ENCODE measurements around the gene LEMD2. TPM values are rescaled to one million over a fixed set of nuclear protein-coding genes. Genes with fewer than 3 reads are reported as not detected.

LEMD2 gene
- polyA plus RNA-seq, 2 donors = 39.8 to 43.2 TPM

DNA sequence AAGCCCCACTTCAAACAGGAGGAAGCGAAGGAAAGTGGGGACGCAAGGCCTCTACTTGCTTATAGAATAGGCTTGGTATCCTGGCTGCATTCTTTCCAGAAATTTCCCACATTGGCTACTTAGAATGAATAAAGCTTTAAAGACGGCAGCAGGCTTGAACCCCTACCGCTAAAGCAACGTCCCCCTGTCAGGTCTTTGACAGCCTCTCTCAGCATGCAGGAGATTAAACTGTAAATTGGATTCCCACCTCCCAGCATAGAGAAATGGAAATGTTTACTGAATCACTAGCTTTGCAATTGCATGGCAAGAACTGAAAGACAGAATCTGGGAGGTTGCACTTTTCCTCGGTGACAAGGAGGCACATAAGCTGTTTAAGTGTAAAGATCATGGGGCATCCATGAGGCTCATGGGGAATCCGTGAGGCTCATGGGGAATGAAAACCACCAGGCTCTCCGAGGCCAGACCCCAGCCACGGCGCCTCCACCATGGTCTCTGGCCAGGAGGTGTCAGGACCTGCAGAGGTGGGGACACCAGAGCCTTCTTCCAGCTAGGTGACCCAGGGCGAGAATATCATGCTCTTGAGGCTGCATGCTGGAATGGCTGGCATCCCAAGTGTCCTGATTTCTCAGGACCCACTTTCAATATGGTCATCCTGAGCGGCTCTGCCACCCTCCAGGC lies 10.3 kb downstream of the LEMD2 start:
- Histone ChIP-seq H3K4me3 (ENCODE audit: low read depth in 1 of 2, low read length in 2 of 2) (no peak overlapping the region), H3K36me3 (ENCODE audit: control insufficient read depth in 2 of 2, insufficient read depth in 2 of 2, low read length in 1 of 2) (peaks cover 41 to 82% of the 10 kb centered on the region in 2 donors), H3K9me3 (ENCODE audit: control insufficient read depth in 2 of 2, insufficient read depth in 1 of 2, low read depth in 1 of 2, low read length in 1 of 2) (no peaks in the 10 kb centered on the region), H3K27me3 (ENCODE audit: control insufficient read depth in 1 of 2, insufficient read depth in 2 of 2, low read length in 2 of 2) (no peaks in the 10 kb centered on the region), H3K4me1 (ENCODE audit: control insufficient read depth in 2 of 2, insufficient read depth in 2 of 2, low read length in 1 of 2) (peaks cover 0 to 2% of the 10 kb centered on the region in 2 donors), H3K27ac (ENCODE audit: low read depth in 2 of 2, low read length in 1 of 2) (no peak overlapping the region)
- WGBS, 2 donors = 87 to 90% methylated on average over 12 of the region's 12 CpGs

- H3K27ac ChIP-seq (ENCODE audit: low read depth in 2 of 2, low read length in 1 of 2) = no peak overlapping the region
- WGBS, 2 donors = 89% methylated on average over 25 of the region's 25 CpGs
- no peaks in the 10 kb centered on the region for H3K27me3 ChIP-seq (ENCODE audit: control insufficient read depth in 1 of 2, insufficient read depth in 2 of 2, low read length in 2 of 2)
- no peaks in the 10 kb centered on the region for H3K9me3 ChIP-seq (ENCODE audit: control insufficient read depth in 2 of 2, insufficient read depth in 1 of 2, low read depth in 1 of 2, low read length in 1 of 2)
- peaks cover 38 to 79% of the 10 kb centered on the region in 2 donors for H3K36me3 ChIP-seq (ENCODE audit: control insufficient read depth in 2 of 2, insufficient read depth in 2 of 2, low read length in 1 of 2)
- H3K4me1 ChIP-seq (ENCODE audit: control insufficient read depth in 2 of 2, insufficient read depth in 2 of 2, low read length in 1 of 2) = peaks cover 0 to 2% of the 10 kb centered on the region in 2 donors
- H3K4me3 ChIP-seq (ENCODE audit: low read depth in 1 of 2, low read length in 2 of 2) = no peak overlapping the region
These were observed 11.2 kb downstream of the LEMD2 start for GRCh38 chr6:33777398-33778388.

DNA sequence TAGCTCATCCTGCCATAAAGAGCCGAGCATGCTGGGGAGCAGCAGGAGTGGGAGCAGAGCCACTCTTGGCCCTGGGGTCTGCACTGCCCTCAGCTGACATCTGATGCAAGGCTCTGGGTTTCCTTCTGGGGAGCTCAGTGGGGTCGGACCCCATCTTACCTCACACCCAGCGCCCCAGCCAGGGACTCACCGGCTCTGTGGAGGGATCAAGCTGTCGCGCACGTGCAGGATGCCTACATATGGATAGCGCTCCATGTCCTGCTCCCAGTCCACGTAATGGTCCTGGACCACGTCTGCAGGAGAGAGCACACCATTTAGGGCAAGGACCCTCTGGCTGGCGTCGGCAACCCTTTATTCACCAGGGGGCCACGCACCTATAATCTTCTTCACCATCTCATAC lies 12.2 kb downstream of the LEMD2 start:
- no peaks in the 10 kb centered on the region for H3K9me3 ChIP-seq (ENCODE audit: control insufficient read depth in 2 of 2, insufficient read depth in 1 of 2, low read depth in 1 of 2, low read length in 1 of 2)
- H3K4me3 ChIP-seq (ENCODE audit: low read depth in 1 of 2, low read length in 2 of 2) = no peak overlapping the region
- no peak overlapping the region for H3K27ac ChIP-seq (ENCODE audit: low read depth in 2 of 2, low read length in 1 of 2)
- no peaks in the 10 kb centered on the region for H3K27me3 ChIP-seq (ENCODE audit: control insufficient read depth in 1 of 2, insufficient read depth in 2 of 2, low read length in 2 of 2)
- whole genome bisulfite sequencing, 2 donors = 90 to 94% methylated on average over 13 of the region's 13 CpGs
- H3K4me1 ChIP-seq (ENCODE audit: control insufficient read depth in 2 of 2, insufficient read depth in 2 of 2, low read length in 1 of 2) = peaks cover 0 to 11% of the 10 kb centered on the region in 2 donors
- peaks cover 38 to 74% of the 10 kb centered on the region in 2 donors for H3K36me3 ChIP-seq (ENCODE audit: control insufficient read depth in 2 of 2, insufficient read depth in 2 of 2, low read length in 1 of 2)

DNA sequence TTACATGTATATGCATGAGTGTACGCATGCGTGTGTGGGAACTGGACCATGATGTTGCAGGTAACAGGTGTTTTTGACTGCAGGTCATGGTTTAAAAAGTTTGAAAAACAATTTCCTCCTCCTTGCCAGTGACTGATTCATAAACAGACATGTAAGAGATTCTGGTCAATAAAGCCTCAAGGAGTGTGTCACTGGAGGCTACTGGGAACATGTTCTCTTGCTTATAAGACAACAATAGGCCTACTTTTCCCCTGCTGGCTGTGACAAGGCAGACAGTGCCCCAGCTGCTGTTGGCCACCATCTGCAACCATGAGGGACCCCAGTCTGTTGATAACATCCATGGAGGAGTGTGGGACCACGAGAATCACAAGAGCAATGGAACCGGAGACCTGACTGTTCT lies 12.7 kb downstream of the LEMD2 start:
- H3K27ac ChIP-seq (ENCODE audit: low read depth in 2 of 2, low read length in 1 of 2) = no peak overlapping the region
- peaks cover 0 to 9% of the 10 kb centered on the region in 2 donors for H3K4me1 ChIP-seq (ENCODE audit: control insufficient read depth in 2 of 2, insufficient read depth in 2 of 2, low read length in 1 of 2)
- no peaks in the 10 kb centered on the region for H3K9me3 ChIP-seq (ENCODE audit: control insufficient read depth in 2 of 2, insufficient read depth in 1 of 2, low read depth in 1 of 2, low read length in 1 of 2)
- peaks cover 38 to 69% of the 10 kb centered on the region in 2 donors for H3K36me3 ChIP-seq (ENCODE audit: control insufficient read depth in 2 of 2, insufficient read depth in 2 of 2, low read length in 1 of 2)
- no peaks in the 10 kb centered on the region for H3K27me3 ChIP-seq (ENCODE audit: control insufficient read depth in 1 of 2, insufficient read depth in 2 of 2, low read length in 2 of 2)
- WGBS, 2 donors = 92 to 94% methylated on average over 4 of the region's 4 CpGs
- no peak overlapping the region for H3K4me3 ChIP-seq (ENCODE audit: low read depth in 1 of 2, low read length in 2 of 2)

- Histone ChIP-seq H3K9me3 (ENCODE audit: control insufficient read depth in 2 of 2, insufficient read depth in 1 of 2, low read depth in 1 of 2, low read length in 1 of 2) (no peaks in the 10 kb centered on the region), H3K36me3 (ENCODE audit: control insufficient read depth in 2 of 2, insufficient read depth in 2 of 2, low read length in 1 of 2) (peaks cover 38 to 59% of the 10 kb centered on the region in 2 donors), H3K27ac (ENCODE audit: low read depth in 2 of 2, low read length in 1 of 2) (no peak overlapping the region), H3K4me1 (ENCODE audit: control insufficient read depth in 2 of 2, insufficient read depth in 2 of 2, low read length in 1 of 2) (peaks cover 0 to 15% of the 10 kb centered on the region in 2 donors), H3K27me3 (ENCODE audit: control insufficient read depth in 1 of 2, insufficient read depth in 2 of 2, low read length in 2 of 2) (no peaks in the 10 kb centered on the region), H3K4me3 (ENCODE audit: low read depth in 1 of 2, low read length in 2 of 2) (no peak overlapping the region)
- 92 to 98% methylated on average over 3 of the region's 3 CpGs for WGBS, 2 donors
These were observed 14.2 kb downstream of the LEMD2 start for GRCh38 chr6:33774774-33775173.

DNA sequence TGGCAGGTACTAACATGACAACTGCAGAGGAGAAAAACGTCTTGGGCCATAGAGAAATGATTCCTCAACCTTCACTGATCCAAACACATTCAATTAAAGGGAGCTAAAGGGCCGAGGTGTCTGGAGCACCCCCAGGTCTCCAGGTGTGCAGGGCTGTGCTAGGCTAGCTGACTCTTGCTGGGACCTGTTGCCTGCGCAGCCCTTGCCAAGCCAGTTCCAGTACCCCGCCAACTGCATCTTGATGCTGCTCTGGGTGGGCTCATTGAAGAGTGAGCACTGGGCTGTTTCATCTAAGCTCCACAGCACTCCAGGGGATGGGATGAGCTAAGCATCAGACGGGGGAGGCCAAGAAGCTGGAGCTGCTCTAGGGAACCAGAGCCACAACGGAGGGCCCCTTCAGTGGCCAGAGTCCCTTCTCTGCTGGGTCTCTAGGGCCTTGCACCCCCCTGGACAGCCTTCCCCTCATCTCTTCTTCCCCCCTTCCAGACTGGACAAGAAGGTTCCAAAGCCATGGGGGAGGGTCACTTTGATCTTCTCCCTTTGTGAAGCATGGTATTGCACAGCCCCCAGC lies 15.9 kb downstream of the LEMD2 start:
- no peaks in the 10 kb centered on the region for H3K9me3 ChIP-seq (ENCODE audit: control insufficient read depth in 2 of 2, insufficient read depth in 1 of 2, low read depth in 1 of 2, low read length in 1 of 2)
- H3K4me3 ChIP-seq (ENCODE audit: low read depth in 1 of 2, low read length in 2 of 2) = no peak overlapping the region
- H3K27me3 ChIP-seq (ENCODE audit: control insufficient read depth in 1 of 2, insufficient read depth in 2 of 2, low read length in 2 of 2) = no peaks in the 10 kb centered on the region
- H3K4me1 ChIP-seq (ENCODE audit: control insufficient read depth in 2 of 2, insufficient read depth in 2 of 2, low read length in 1 of 2) = peaks cover 0 to 15% of the 10 kb centered on the region in 2 donors
- no peak overlapping the region for H3K27ac ChIP-seq (ENCODE audit: low read depth in 2 of 2, low read length in 1 of 2)
- WGBS, 2 donors = 49 to 65% methylated on average over 6 of the region's 6 CpGs
- H3K36me3 ChIP-seq (ENCODE audit: control insufficient read depth in 2 of 2, insufficient read depth in 2 of 2, low read length in 1 of 2) = peaks cover 23 to 43% of the 10 kb centered on the region in 2 donors

GRCh38 chr6:33772082-33772830 lies 16.7 kb downstream of the LEMD2 start:
- Histone ChIP-seq H3K9me3 (ENCODE audit: control insufficient read depth in 2 of 2, insufficient read depth in 1 of 2, low read depth in 1 of 2, low read length in 1 of 2) (peaks cover 0 to 3% of the 10 kb centered on the region in 2 donors), H3K27ac (ENCODE audit: low read depth in 2 of 2, low read length in 1 of 2) (peak overlapping the region in 1 of 2 donors; percentile 69), H3K27me3 (ENCODE audit: control insufficient read depth in 1 of 2, insufficient read depth in 2 of 2, low read length in 2 of 2) (no peaks in the 10 kb centered on the region), H3K4me1 (ENCODE audit: control insufficient read depth in 2 of 2, insufficient read depth in 2 of 2, low read length in 1 of 2) (peaks cover 0 to 15% of the 10 kb centered on the region in 2 donors), H3K36me3 (ENCODE audit: control insufficient read depth in 2 of 2, insufficient read depth in 2 of 2, low read length in 1 of 2) (peaks cover 17 to 35% of the 10 kb centered on the region in 2 donors), H3K4me3 (ENCODE audit: low read depth in 1 of 2, low read length in 2 of 2) (no peak overlapping the region)
- 52 to 69% methylated on average over 24 of the region's 24 CpGs for WGBS, 2 donors

DNA sequence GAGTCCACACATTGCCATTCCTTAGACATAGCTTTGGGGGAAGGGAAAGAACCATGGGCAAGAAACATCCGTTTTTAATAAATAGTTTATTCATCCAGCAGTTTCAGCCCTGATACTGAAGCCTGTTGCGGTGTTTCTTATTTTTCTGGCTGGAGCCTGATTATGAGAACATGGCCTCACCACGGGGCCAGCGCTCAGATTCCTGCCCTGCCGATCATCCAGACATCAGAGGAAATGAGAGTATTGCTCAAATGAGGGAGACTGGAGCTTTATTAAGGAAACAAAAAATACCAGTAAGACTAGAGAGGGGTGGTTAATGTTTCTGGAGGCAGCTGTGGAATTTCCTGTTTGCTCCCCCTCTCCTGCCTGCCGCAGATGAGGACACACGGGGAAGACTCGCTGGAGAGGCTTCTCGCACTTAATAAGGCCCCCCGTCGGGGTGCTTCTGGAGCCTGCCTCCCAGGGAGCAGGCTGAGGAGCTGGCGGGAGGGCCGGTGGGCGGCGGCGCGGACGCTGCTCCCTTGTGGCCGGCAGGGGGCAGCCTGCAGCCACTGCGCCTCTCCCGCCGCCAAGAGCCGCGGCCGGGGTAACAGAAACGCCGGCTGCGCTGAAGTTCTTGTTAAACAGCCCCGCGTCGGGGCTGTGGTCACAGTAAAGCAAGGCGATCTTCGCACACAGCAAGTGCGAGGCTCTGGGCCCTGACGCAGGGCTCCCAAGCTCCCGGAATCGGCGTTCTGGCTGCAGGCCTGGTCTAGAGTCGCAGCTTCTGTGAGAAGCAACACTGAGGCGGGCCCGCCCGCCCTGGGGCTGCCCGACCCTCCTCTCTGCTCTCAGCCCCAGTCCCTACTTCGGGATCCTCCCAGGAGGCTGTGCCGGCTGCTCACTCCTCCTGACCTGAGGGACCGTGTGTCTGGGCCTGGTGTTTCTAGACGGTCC lies 17.5 kb downstream of the LEMD2 start:
- Histone ChIP-seq H3K9me3 (ENCODE audit: control insufficient read depth in 2 of 2, insufficient read depth in 1 of 2, low read depth in 1 of 2, low read length in 1 of 2) (peaks cover 0 to 5% of the 10 kb centered on the region in 2 donors), H3K4me3 (ENCODE audit: low read depth in 1 of 2, low read length in 2 of 2) (no peak overlapping the region), H3K36me3 (ENCODE audit: control insufficient read depth in 2 of 2, insufficient read depth in 2 of 2, low read length in 1 of 2) (peaks cover 10 to 27% of the 10 kb centered on the region in 2 donors), H3K27ac (ENCODE audit: low read depth in 2 of 2, low read length in 1 of 2) (peak overlapping the region; percentile 56 to 72), H3K27me3 (ENCODE audit: control insufficient read depth in 1 of 2, insufficient read depth in 2 of 2, low read length in 2 of 2) (no peaks in the 10 kb centered on the region), H3K4me1 (ENCODE audit: control insufficient read depth in 2 of 2, insufficient read depth in 2 of 2, low read length in 1 of 2) (peaks cover 0 to 15% of the 10 kb centered on the region in 2 donors)
- WGBS, 2 donors = 12 to 19% methylated on average over 46 to 47 of the region's 47 CpGs

Measured in esophagus (tissue), 2 donors.